GM18861 (cell line): Measurements from ENCODE around the gene CDKN2AIP.

Experiments used
- ATAC-seq: cut with Tn5 transposase; IDR thresholded peaks from one replicate; pipeline ENCODE4 v1.9.1; 2021; ENCODE audit not compliant: unreplicated experiment

Gene CDKN2AIP

DNA sequence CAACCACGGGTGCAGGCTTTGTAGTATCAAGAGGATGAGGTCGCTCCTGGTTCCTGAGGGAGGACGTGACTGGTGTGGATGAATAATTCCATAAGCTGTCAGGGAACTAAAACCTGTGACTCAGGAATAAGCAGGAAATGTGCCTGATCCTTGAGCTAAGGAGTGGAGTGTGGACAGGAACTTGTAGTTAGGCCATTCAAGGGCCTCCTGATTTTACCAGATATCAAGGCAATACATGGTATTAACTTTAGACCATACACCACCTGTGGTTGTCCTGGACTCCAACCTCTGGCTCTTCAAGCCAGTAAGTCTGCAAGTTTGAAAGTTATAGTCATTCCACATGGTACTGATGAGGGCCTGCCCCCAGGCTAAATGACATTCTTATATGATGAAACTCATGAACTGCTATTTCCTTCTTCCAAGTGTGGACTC is 48.4 kb downstream of the CDKN2AIP start:
- no peak for ATAC-seq

GRCh38 chr4:183493246-183493645 is 48.8 kb downstream of the CDKN2AIP start:
- ATAC-seq: no peak

GRCh38 chr4:183495184-183495583 is 50.7 kb downstream of the CDKN2AIP start:
- ATAC-seq: no peak
